ENCODE measurements around the gene CHST2.

CHST2 gene

DNA sequence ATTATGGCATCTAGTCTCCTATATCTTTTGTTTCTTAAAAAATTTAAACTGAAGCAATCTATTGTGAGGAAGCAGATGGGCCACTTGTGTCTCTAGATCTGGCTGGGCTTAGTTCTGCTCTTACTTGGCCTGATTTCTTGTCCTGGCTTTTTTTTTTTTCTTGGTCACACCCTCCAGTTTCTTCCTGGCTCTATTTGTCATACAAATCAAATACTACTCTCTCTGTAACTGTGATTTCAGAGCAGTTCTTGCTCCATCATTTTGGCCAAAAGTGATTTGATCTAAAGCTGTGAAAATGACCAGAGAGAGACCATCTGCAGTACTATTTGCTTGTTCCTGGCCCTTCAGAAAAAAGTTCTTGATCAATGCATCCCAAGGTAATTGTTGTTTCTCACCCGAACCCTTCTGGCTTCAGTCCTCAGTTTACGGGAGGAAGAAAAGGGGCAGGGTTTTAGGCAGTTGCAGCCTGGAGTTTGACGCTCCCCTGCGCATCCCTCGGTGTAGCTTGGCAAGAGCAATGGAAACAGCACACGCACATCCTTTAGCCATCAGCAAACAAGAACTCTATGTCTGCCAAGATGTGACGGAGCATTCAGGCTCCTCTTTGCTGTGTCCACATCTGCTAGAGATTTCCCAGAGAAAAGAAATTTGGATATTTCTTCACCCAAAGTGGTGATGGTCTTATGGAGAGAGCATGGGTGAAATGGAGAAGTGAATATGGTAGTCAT is 31.6 kb downstream of the CHST2 start:
- in situ Hi-C loops (cut with HindIII; ENCODE audit: low sequenced_read_pairs) = no loop called here
- no peak for DNase-seq (ENCODE audit: low read depth)
- TF ChIP-seq, protein P1, sequence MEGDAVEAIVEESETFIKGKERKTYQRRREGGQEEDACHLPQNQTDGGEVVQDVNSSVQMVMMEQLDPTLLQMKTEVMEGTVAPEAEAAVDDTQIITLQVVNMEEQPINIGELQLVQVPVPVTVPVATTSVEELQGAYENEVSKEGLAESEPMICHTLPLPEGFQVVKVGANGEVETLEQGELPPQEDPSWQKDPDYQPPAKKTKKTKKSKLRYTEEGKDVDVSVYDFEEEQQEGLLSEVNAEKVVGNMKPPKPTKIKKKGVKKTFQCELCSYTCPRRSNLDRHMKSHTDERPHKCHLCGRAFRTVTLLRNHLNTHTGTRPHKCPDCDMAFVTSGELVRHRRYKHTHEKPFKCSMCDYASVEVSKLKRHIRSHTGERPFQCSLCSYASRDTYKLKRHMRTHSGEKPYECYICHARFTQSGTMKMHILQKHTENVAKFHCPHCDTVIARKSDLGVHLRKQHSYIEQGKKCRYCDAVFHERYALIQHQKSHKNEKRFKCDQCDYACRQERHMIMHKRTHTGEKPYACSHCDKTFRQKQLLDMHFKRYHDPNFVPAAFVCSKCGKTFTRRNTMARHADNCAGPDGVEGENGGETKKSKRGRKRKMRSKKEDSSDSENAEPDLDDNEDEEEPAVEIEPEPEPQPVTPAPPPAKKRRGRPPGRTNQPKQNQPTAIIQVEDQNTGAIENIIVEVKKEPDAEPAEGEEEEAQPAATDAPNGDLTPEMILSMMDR (IDR thresholded peaks at IDR 0.05; ENCODE audit: low read depth, low read length, missing control alignments) = no peak
- no peak overlapping the region for H3K4me3 ChIP-seq (ENCODE audit: low read depth, low read length)

GRCh38 chr3:143152043-143152442 is 32.5 kb downstream of the CHST2 start:
- TF ChIP-seq, protein P1 (IDR thresholded peaks at IDR 0.05; ENCODE audit: low read depth, low read length, missing control alignments) = no peak
- DNase-seq (ENCODE audit: low read depth) = no peak
- in situ Hi-C loops (cut with HindIII; ENCODE audit: low sequenced_read_pairs) = no loop called here

GRCh38 chr3:143155756-143156155 is 36.2 kb downstream of the CHST2 start:
- TF ChIP-seq, protein P1 (IDR thresholded peaks at IDR 0.05; ENCODE audit: low read depth, low read length, missing control alignments) = no peak
- DNase-seq (ENCODE audit: low read depth) = no peak
- in situ Hi-C loops (cut with HindIII; ENCODE audit: low sequenced_read_pairs) = no loop called here

More at GRCh38 chr3:143152043-143152442, 32.5 kb downstream of the CHST2 start:
- H3K4me3 ChIP-seq (ENCODE audit: low read depth, low read length) = no peak overlapping the region

DNA sequence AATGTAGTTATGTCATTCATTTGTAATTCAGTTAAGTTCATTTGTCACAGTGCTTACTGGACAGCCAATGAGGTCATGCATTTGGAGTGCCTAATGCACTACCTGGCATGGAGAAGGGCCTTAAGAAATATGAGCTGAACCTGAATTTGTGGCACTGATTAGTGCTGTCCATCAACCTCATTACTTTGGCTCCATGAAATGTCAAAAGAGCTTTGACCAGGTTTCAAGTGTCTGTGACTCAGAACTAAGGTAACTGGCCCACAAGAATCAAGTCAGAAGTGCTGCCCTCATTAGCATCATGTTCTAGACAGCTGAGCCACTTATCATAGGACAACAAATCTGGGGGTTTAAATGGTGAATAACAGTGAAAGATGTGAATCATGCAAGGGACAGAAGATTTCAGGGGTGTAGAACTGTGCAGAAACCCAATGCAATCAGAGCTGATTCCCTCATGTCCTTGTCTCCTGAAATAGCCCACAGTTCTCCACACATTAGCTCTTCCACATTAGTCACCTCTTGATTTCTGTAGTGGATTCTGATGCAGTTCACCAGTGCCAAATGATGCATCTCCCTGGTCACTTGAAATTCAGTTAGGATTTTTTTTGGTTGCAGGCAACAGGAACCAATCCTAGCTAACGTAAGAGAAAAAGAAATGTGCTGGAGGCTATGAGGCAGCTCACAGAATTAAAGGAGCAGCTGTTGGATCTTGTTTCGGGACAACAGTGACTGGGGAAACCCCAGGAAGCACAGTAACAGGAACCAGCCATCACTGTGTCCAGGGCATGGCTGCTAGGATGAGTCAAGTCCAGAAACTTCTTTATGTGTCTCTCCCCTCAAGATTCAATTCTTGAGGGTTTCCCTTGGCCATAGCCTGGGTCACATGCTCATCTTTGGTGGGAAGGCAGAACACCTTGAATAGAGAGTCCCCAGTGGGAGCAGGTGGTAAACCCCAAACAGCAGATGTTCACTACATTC is 38.7 kb downstream of the CHST2 start:
- in situ Hi-C loops (cut with HindIII; ENCODE audit: low sequenced_read_pairs) = no loop called here
- no peak overlapping the region for H3K4me3 ChIP-seq (ENCODE audit: low read depth, low read length)
- no peak for DNase-seq (ENCODE audit: low read depth)
- TF ChIP-seq, protein P1 (IDR thresholded peaks at IDR 0.05; ENCODE audit: low read depth, low read length, missing control alignments) = no peak

More at GRCh38 chr3:143155756-143156155, 36.2 kb downstream of the CHST2 start:
- H3K4me3 ChIP-seq (ENCODE audit: low read depth, low read length) = no peak overlapping the region

- no peak for DNase-seq (ENCODE audit: low read depth)
- in situ Hi-C loops (cut with HindIII; ENCODE audit: low sequenced_read_pairs) = no loop called here
- H3K4me3 ChIP-seq (ENCODE audit: low read depth, low read length) = no peak overlapping the region
- TF ChIP-seq, protein P1 (IDR thresholded peaks at IDR 0.05; ENCODE audit: low read depth, low read length, missing control alignments) = no peak
Observed at GRCh38 chr3:143160437-143160836, 40.9 kb downstream of the CHST2 start.

- DNase-seq (ENCODE audit: low read depth) = no peak
- TF ChIP-seq, protein P1 (IDR thresholded peaks at IDR 0.05; ENCODE audit: low read depth, low read length, missing control alignments) = no peak
- H3K4me3 ChIP-seq (ENCODE audit: low read depth, low read length) = no peak overlapping the region
- in situ Hi-C loops (cut with HindIII; ENCODE audit: low sequenced_read_pairs) = no loop called here
Observed at GRCh38 chr3:143163562-143164100, 44.1 kb downstream of the CHST2 start.

Measured in astrocyte of the cerebellum (primary cell).